NCI-H146 (cell line): ENCODE data around the gene PREX1.
A peak's percentile ranks its signal among the peaks of the same experiment; 100 is the strongest.

Experiments used
- DNase-seq: peaks from one replicate; lab custom pipeline; 2025; lab: John Stamatoyannopoulos, UW

The PREX1 gene

GRCh38 chr20:48751871-48752270 is 75.9 kb downstream of the PREX1 start:
- DNase-seq, result no peak

GRCh38 chr20:48750941-48751635 is 76.7 kb downstream of the PREX1 start:
- DNase-seq, result peak; percentile 99

GRCh38 chr20:48750376-48750775 is 77.4 kb downstream of the PREX1 start:
- DNase-seq, result no peak

GRCh38 chr20:48749437-48749836 is 78.4 kb downstream of the PREX1 start:
- peak; percentile 54 for DNase-seq

- DNase-seq, result no peak
These were observed 79.2 kb downstream of the PREX1 start for GRCh38 chr20:48748556-48748955.

- DNase-seq, result no peak
These were observed 79.9 kb downstream of the PREX1 start for GRCh38 chr20:48747840-48748414.

- DNase-seq, result no peak
These were observed 82.5 kb downstream of the PREX1 start for GRCh38 chr20:48745330-48745729.

- DNase-seq, result no peak
These were observed 83.3 kb downstream of the PREX1 start for GRCh38 chr20:48744515-48744914.

- no peak for DNase-seq
These were observed 84.0 kb downstream of the PREX1 start for GRCh38 chr20:48743807-48744206.

GRCh38 chr20:48742912-48743680 is 84.7 kb downstream of the PREX1 start:
- no peak for DNase-seq

GRCh38 chr20:48742233-48742632 is 85.6 kb downstream of the PREX1 start:
- DNase-seq, result no peak

- DNase-seq, result no peak
These were observed 86.1 kb downstream of the PREX1 start for GRCh38 chr20:48741669-48742068.

GRCh38 chr20:48740712-48741111 is 87.1 kb downstream of the PREX1 start:
- DNase-seq, result no peak

GRCh38 chr20:48740292-48740649 is 87.5 kb downstream of the PREX1 start:
- DNase-seq, result no peak

GRCh38 chr20:48739395-48740291 is 88.2 kb downstream of the PREX1 start:
- no peak for DNase-seq

- no peak for DNase-seq
These were observed 89.1 kb downstream of the PREX1 start for GRCh38 chr20:48738399-48739304.

- DNase-seq, result no peak
These were observed 89.8 kb downstream of the PREX1 start for GRCh38 chr20:48738094-48738398.

- no peak for DNase-seq
These were observed 90.2 kb downstream of the PREX1 start for GRCh38 chr20:48737434-48738093.

- no peak for DNase-seq
These were observed 91.2 kb downstream of the PREX1 start for GRCh38 chr20:48736636-48737035.

GRCh38 chr20:48736231-48736630 is 91.6 kb downstream of the PREX1 start:
- DNase-seq, result no peak

GRCh38 chr20:48735112-48735511 is 92.7 kb downstream of the PREX1 start:
- DNase-seq, result no peak
